Mucosa of stomach (tissue), 1 donor: Measurements from ENCODE around the gene ELF5.

ENCODE experiments used
- H3K27me3 ChIP-seq: one replicate; pipeline ENCODE4 v1.7.0; 2013; ENCODE audit warnings: mild to moderate bottlenecking, low read length; ENCODE audit not compliant: control insufficient read depth, insufficient read depth
- H3K36me3 ChIP-seq: one replicate; pipeline ENCODE4 v1.7.0; 2013; ENCODE audit warnings: low read length; ENCODE audit not compliant: control insufficient read depth, insufficient read depth
- H3K4me1 ChIP-seq: one replicate; pipeline ENCODE4 v1.7.0; 2013; ENCODE audit warnings: mild to moderate bottlenecking, low read length; ENCODE audit not compliant: control insufficient read depth, insufficient read depth
- H3K4me3 ChIP-seq: one replicate; pipeline ENCODE4 v1.7.0; 2013; ENCODE audit warnings: low read length
- H3K9ac ChIP-seq: one replicate; pipeline ENCODE4 v1.7.0; 2013; ENCODE audit warnings: mild to moderate bottlenecking, low read length, moderate library complexity
- H3K9me3 ChIP-seq: one replicate; pipeline ENCODE4 v1.7.0; 2013; ENCODE audit warnings: mild to moderate bottlenecking, low read length, moderate library complexity; ENCODE audit not compliant: control insufficient read depth
- donor health status: Pancreatic carcinoma.

ELF5 gene

DNA sequence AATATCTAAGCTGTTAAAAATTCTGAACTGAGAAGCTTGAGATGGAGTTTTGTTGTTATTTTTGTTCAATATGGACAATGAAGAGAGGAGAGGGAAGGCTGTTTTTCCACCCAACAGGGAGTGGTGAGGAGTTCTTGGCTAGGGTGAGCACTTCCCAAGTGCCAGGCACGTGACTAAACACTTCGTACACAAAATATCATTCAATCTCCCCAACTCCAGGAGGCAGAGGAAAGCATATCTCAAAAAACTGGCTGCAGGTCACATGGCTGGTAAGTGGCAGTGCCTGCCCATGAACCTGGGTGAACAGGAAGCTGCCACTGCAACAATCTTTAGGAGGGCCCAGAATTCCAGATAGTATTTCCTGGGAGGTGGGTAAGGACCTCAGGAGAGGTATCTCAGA is 11.6 kb downstream of the ELF5 start:
- Histone ChIP-seq H3K9ac (no peak overlapping the region), H3K27me3 (no peaks in the 10 kb centered on the region), H3K36me3 (no peaks in the 10 kb centered on the region), H3K4me1 (peaks cover 11% of the 10 kb centered on the region), H3K9me3 (no peaks in the 10 kb centered on the region), H3K4me3 (no peak overlapping the region)

DNA sequence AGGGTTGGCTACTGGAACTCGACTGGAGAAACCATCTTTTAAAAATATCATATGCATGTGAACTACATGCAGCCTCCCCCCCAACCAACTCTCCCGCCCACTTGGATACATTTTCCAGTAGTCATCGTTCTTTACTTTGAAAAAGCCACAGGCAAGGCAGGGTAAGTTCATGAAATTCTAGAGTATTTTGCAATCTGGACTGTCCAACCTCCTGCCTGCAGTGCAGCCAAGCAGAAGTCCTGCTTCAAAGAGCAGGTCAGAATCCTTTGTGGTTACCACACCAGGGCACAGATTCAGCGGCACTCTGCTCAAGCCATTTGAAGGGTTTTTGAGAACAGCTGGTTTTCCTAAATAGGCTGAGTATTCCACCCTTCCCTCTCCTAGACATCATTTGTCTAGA is 12.1 kb downstream of the ELF5 start:
- Histone ChIP-seq H3K27me3 (no peaks in the 10 kb centered on the region), H3K9me3 (no peaks in the 10 kb centered on the region), H3K9ac (no peak overlapping the region), H3K36me3 (no peaks in the 10 kb centered on the region), H3K4me3 (no peak overlapping the region), H3K4me1 (peaks cover 11% of the 10 kb centered on the region)

DNA sequence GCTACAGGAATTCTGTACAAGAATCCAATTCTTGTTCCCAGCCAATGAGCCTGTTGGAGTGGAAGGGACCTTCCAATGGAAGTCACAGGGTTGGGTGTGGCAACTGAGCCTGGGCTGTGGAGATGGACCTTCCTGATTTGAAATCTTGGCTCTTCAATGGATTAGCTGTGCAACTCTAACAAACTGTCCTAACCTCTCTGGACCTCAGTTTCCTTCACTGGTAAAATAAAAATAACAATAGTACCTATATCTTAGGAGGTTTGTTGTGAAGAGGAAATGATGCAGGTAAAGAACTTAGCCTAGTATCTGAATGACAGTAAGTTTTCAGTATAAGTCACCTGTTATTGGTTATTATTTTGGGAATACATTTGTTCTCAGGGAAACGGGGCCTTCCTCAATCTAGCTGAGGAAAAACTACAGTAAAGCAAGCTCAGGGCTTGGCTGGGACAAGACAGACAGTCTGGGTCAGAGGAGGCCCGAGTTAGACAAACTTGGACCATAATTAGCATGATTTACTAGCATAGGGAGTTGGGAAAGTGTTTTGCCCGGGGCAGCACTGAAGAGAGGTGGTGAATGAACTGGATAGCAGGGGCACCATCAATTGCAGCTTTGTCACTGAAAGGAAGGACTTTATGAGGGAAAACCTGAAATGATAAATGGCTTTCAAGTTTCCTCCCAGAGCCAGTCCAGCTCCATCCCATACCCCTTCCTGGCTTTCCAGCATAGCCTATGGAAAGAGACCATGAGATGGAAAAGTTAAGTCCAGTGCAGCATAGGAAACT is 13.7 kb downstream of the ELF5 start:
- H3K9me3 ChIP-seq, result no peaks in the 10 kb centered on the region
- H3K4me3 ChIP-seq, result no peak overlapping the region
- H3K9ac ChIP-seq, result no peak overlapping the region
- no peaks in the 10 kb centered on the region for H3K36me3 ChIP-seq
- no peaks in the 10 kb centered on the region for H3K27me3 ChIP-seq
- peaks cover 11% of the 10 kb centered on the region for H3K4me1 ChIP-seq

DNA sequence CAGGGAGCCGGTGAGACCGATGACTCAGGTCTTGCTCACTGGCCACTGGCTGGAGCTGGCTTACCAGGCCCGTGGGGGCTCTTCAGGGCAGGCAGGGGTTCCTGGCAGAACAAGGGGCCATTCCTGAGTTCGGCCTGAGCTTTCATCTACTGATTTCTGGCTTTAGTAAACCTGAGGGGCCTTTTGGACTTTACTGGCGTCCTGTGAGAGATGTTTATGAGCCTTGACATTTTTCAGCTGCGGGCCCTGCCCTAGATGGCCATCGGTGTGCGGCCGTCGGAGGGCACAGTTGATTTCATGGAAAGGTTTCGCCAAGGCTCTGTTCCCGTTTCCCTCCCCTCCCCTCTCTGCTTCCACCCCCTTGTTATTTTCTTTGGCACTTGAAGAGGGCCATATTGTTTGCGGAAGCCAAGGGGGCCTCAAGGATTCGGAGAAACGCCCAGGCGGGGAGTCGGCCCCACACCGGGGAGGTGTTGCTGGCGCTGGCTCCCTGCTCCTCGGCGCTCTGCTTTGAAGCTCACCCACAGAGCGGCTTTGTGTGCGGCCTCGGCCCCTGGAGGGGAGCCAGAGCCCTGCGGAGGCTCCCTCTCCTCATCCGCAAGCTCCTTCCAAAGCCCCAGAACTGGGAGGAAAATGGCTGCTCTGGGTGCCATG is 17.7 kb downstream of the ELF5 start:
- Histone ChIP-seq H3K4me1 (no peaks in the 10 kb centered on the region), H3K27me3 (no peaks in the 10 kb centered on the region), H3K9ac (no peak overlapping the region), H3K36me3 (no peaks in the 10 kb centered on the region), H3K4me3 (no peak overlapping the region), H3K9me3 (no peaks in the 10 kb centered on the region)

DNA sequence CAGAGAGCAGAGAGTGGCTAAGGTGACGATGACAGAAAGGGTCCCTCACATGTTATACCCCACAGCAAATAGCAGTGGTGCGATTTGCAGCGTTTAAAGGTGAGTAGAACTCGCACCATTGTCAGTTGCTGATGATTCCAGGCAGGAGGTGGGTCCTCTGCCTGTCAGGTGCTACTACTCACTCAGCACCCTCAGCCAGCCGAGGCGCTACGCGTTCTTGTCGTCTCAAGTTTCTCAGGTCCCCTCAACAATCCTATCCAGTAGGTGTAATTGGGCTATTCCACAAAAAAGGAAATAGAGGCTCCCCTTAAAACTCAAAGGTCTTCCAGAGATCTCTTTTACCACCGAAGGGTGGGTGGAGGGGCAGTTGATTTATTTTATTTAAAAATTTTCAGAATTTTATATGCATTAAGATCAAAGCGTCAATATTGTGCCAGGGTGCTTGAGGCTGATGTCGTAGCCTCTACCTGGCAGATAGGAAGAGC is 18.3 kb downstream of the ELF5 start:
- H3K9ac ChIP-seq, result no peak overlapping the region
- no peaks in the 10 kb centered on the region for H3K4me1 ChIP-seq
- H3K27me3 ChIP-seq, result no peaks in the 10 kb centered on the region
- H3K4me3 ChIP-seq, result no peak overlapping the region
- H3K9me3 ChIP-seq, result no peaks in the 10 kb centered on the region
- no peaks in the 10 kb centered on the region for H3K36me3 ChIP-seq

DNA sequence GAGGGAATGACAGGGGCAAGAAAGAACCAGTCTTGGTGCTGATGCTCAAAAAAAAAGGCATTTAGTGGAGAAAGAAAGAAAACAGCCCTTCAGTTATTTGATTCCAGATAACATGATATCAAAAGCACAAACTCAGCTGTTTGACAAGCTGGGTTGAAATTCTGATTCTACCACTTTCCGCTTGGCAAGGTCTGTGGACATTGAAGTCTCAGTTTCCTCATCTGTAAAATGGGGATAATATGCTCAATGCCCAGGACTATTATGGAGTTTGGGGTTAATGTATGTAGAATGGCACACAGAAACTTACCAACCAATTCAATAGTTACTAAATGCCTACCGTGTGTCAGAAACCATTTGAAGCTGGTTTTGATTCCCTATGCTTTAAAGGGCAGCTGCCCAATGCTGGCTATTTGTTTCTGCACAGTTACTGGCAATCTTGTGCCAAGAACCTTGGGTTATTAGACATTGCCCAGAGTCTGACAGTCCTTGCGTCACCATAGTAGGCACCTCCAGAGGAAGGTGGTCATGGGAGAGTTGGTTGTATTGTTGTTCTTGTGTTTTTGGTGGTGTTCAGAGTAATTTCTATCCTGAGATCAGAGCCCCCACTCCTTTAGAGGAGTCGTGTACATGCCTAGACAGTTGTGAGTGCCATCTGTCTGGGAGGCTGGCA is 19.5 kb downstream of the ELF5 start:
- no peaks in the 10 kb centered on the region for H3K27me3 ChIP-seq
- no peaks in the 10 kb centered on the region for H3K36me3 ChIP-seq
- no peaks in the 10 kb centered on the region for H3K9me3 ChIP-seq
- no peak overlapping the region for H3K4me3 ChIP-seq
- no peak overlapping the region for H3K9ac ChIP-seq
- no peaks in the 10 kb centered on the region for H3K4me1 ChIP-seq

DNA sequence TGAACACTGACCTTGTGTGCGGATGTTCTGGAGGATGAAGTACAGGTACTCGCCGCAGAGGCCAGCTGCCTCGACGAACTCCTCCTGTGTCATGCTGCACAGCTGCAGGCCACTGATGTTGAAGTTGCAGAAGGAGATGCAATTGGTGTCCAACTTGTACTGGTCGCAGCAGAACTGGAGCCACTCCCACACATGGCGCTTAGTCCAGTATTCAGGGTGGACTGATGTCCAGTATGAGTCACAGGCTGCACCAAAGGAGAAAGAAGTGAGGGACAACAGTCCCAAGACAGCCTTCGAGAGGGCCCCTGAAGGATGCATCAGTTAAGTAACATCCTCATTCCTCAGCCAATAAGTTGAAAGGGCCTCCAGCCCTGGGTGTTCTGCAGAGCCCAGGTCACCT is 20.1 kb downstream of the ELF5 start:
- Histone ChIP-seq H3K27me3 (no peaks in the 10 kb centered on the region), H3K9me3 (no peaks in the 10 kb centered on the region), H3K4me1 (no peaks in the 10 kb centered on the region), H3K9ac (no peak overlapping the region), H3K4me3 (no peak overlapping the region), H3K36me3 (no peaks in the 10 kb centered on the region)

DNA sequence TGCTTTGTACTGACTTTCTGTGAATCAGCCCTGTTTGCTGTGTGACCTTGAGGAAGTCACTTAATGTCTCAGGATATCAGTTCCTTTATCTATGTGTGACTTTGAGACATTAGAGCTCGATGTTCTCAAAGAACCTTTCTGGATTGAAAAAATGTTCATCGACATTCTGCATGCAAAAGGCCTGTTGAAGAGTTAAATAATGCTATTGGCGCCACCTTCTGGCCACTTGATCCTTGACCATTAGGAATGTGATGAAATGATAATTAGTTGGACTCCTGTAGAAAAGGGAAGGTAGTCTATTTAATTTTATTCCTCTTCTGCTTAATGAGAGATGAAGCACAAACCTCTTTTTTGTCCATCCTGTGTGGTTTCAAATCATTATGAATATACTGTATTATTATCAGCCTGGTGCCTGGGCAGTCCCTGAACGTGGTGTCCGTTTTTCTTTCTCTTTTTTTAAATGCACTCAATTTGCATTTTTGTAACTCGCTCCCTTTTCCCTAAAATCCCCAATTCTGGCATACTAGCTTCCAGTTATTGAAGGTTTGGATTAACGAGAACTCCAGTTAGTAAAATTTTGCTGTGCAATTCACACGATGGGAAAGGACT is 20.7 kb downstream of the ELF5 start:
- no peaks in the 10 kb centered on the region for H3K4me1 ChIP-seq
- H3K27me3 ChIP-seq, result no peaks in the 10 kb centered on the region
- no peak overlapping the region for H3K4me3 ChIP-seq
- no peaks in the 10 kb centered on the region for H3K36me3 ChIP-seq
- H3K9ac ChIP-seq, result no peak overlapping the region
- no peaks in the 10 kb centered on the region for H3K9me3 ChIP-seq

DNA sequence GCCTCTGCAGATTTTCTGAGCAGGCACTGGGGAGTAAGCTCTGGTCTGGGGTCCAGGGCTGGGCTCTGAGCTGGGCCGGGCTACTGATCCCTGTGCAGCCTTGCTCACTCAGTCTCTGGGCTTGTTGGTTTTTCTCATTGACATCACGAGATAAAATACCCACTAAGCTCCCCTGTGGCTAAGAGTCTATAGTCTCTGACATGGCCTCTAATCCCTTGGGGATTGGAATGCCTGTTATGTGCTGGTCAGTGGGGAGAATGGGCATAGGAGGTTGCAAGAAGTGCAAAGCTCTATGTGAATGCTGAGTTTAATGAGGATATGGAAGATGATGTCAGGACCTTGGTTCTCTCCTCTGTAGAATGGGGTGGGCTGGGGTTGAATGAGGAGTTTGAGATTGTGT is 23.3 kb downstream of the ELF5 start:
- H3K9ac ChIP-seq, result no peak overlapping the region
- no peaks in the 10 kb centered on the region for H3K36me3 ChIP-seq
- no peaks in the 10 kb centered on the region for H3K9me3 ChIP-seq
- H3K4me3 ChIP-seq, result no peak overlapping the region
- H3K4me1 ChIP-seq, result no peaks in the 10 kb centered on the region
- H3K27me3 ChIP-seq, result no peaks in the 10 kb centered on the region

DNA sequence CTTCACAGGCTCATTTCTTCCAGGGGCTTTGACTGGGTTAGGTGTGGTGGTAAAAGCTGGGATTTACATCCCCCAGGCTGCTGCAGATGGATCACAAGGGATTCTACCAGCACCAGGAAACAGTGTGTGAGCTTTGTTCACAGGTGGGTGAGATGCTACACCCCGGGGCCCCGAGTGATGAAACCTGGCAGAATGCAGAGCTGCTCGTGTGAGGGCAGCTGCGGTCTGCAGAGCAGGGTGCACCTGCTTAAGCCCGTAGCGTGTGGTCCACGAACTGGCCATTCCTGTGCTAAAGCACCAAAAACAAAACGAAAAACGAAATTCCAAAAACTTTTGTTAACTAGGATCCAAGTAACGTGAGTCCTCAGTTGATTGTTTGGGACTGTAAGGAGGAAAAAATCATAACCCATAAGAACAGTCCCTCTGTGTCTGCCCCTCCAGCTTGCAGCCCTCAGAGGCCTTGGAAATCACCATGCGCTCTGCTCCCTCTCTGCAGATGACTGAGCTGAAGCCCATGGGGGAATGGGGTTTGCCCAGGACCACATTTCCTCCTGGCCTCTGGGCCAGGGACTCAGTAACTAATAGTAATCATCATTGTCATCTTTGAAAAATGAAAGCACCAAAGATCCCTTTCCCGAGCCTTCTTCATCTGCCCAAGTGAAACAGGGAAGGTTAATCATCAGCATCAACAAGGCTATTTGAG is 24.6 kb downstream of the ELF5 start:
- Histone ChIP-seq H3K27me3 (no peaks in the 10 kb centered on the region), H3K36me3 (no peaks in the 10 kb centered on the region), H3K9me3 (no peaks in the 10 kb centered on the region), H3K4me3 (no peak overlapping the region), H3K4me1 (no peaks in the 10 kb centered on the region), H3K9ac (no peak overlapping the region)

DNA sequence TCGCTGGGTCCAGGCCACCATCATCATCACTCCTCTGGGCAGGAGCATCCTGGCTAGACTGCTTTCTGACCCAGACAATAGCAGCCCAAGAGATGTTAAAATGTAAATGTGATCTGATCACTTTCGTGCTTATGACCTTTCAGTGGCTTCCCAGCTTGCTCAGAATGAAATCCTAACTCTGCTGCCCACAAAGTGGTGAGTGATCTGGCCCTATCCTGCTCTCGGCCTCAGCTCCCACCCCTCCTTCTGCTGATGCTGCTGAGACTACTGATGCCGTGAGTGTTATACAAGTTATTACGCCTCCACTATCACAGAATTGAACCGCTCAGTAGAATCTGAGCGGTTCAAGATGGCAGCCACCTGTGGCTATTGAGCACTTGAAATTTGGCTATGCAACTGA is 26.2 kb downstream of the ELF5 start:
- H3K4me1 ChIP-seq, result no peaks in the 10 kb centered on the region
- no peaks in the 10 kb centered on the region for H3K27me3 ChIP-seq
- no peaks in the 10 kb centered on the region for H3K36me3 ChIP-seq
- H3K9ac ChIP-seq, result no peak overlapping the region
- no peaks in the 10 kb centered on the region for H3K9me3 ChIP-seq
- no peak overlapping the region for H3K4me3 ChIP-seq
